ENCODE data around the gene NFIC.
"Not testable (repeated sequence)": the region's sequence is repeated elsewhere in the genome, so short reads cannot be mapped to it uniquely, and the experiment has no call there.

The NFIC gene

DNA sequence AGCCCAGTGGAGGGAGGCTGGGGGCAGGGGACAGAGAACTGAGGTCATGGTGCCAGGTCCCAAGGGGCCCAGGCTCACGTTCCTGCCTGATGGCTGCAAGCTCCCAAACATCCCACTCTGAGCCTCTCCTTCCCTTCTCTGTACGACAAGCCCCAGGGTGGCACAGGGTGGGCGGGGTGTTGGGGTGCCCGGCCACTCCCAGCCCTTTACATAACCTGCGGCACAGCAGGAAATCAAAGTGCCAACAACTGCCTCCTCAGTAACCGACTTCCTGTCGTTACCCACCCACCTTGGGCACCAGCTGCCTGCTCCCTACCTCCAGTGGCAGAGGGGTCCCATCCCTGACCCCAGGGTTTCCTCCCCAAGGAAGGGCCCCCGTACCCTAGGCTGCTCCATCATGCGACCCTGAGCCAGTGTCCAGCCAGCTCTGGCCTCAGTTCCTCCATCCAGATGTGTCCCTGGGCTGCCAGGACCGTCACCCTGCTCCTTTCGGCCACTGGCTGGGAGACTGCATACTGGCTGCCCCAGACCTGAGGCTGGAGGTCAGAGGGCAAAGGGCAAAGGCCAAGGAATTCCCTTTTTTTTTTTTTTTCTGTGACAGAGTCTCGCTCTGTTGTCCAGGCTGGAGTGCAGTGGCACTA lies 27.7 kb upstream of the NFIC start:
- DNase-seq: peak; percentile 47

DNA sequence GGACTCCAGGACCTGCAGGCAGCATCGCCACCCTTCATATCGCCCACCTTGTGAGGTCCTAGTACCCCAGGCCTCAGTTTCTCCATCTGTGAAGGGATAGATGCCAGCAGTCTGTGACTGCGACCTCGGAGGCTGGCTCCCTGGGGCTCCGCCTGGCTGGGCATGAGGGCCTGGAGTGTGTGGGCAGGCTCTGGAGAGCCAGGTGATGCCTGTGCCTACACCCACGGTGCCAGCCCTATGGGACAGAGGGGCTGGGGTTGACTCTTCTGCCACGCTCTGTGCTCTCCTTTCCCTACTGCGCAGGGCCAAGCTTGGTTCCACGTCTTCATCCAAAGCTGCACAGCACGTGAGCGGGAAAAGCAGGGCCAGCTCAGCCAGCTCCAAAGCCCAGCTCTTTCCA lies 26.0 kb upstream of the NFIC start:
- DNase-seq: no peak

- no peak for DNase-seq
Measured at GRCh38 chr19:3342246-3342645, 24.1 kb upstream of the NFIC start.

DNA sequence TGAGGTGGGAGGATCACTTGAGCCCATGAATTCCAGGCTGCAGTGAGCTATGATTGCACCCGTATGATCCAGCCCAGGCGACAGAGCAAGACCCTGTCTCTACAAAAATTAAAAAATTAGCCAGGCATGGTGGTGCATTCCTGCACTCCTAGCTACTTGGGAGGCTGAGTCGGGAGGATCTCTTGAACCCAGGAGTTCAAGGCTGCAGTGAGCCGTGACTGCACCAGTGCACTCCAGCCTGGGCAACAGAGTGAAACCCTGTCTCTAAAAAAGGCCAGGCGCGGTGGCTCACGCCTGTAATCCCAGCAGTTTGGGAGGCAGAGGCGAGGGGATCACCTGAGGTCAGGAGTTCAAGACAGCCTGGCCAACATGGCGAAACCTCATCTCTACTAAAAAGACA lies 23.4 kb upstream of the NFIC start:
- DNase-seq: not testable (repeated sequence)

DNA sequence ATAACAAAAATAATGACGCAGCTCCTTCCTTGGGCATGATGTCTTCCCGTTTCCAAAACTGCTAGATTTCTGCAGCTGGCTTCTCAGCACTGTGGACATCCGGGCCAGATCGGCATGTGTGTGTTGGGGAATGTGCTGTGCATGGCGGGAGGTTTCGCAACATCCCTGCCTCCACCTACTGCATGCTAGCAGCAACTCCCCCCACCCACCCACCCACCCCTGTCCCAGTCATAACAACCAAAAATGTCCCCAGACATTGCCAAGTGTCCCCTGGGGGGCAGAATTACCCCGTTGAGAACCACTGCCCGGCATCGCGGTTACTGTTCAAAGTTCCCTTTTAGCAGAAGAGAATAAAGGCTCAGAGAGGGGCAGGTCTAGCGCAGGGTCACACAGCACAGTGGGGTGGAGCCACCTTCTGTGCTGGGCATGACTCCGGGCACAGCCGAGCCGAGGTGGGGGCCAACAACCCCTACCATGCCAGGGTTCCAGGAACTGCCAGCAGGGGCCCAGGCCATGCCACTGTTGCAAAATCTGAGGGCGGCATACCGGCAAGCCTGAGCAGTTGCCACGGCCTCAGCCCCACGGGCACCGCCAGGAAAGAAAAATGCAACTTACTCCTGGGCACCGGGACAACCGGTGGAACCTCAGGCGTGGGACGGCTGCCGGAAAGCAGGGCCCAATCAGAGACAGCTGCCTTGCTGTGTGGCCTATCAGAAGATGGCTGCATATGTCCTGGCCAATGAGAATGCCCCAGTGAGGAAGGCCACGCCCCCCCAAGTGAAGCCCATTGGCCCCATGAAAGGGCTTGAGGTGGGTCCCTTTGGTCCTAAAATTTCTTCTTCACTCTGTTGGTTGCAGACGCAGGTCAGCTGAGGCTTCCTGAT lies 22.5 kb upstream of the NFIC start:
- DNase-seq: peak; percentile 68

DNA sequence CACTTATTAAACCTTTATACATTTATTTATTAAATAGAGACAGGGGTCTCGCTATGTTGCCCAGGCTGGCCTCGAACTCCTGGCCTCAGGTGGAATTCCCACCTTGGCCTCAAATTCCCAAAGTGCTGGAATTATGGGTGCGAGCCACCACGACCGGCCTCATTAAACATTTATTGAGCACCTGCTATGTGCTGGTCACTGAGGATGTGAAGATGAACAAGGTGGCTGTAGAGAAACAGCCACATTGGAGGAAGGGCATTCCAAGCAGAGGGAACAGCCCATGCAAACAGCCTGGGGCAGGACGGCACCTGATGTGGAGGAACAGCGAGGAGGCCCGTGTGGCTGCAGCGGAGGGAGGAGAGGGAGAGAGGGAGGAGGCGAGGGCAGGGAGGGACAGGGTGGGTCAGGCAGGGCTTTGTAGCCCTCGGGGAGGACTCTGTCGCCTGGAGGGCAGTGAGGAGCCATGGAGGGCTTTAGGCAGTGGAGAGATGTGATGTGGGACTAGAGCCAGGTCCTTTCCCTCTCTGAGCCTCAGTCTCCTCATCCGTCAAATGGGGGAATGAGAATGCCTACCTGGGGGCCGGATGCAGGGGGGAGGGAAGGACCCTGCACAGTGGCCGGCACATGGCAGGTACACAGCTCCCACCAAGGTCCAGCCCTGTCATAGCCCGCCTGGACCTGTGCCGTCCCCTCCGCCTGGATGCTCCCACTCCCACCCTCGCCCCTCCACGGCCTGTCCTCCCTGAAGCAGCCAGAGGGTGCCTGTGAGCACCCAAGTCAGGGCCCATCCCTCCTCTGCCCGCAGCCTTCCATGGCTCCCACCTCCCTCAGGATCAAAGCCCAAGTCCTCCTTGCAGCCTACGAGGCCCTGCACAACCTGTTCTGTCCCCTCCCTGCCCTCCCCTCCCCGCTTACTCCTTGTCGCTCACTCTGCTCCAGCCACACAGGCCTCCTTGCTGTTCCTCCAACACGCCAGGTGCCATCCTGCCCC lies 21.5 kb upstream of the NFIC start:
- DNase-seq: no peak

- no peak for DNase-seq
Measured at GRCh38 chr19:3345850-3346460, 20.4 kb upstream of the NFIC start.

DNA sequence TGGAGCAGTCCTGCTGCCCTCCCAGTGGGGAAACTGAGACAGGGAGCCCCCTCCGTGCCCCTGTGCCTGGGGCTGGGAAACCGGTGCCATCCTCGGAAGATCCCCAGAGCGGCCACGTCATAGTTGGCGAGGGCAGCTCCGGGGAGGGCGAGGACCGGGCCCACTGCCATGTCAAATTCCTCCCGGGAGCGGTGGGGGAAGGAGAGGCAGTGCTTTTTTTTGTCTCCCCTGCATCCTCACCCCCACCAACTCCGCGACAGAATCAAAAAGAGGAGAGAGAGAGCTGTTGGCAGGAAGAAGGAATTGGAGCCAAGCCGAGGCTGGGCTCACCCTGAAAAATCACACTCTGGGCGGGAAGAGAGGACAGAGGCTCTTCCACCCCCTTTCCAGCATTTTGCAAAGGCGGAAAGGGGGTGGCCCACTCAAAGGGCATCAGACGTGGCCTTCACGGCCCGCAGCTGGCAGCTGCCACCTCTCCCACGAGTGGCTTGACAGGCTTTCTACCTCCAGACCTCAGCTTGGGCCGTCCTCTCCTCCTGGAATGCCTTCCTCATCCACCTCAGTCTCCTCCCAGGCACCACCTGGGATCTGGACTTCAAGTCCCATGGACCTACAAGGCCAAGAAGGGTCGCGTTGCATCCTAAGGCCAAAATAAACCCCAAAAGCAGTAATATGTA lies 19.6 kb upstream of the NFIC start:
- no peak for DNase-seq

- DNase-seq: no peak
Measured at GRCh38 chr19:3348042-3348441, 18.3 kb upstream of the NFIC start.

DNA sequence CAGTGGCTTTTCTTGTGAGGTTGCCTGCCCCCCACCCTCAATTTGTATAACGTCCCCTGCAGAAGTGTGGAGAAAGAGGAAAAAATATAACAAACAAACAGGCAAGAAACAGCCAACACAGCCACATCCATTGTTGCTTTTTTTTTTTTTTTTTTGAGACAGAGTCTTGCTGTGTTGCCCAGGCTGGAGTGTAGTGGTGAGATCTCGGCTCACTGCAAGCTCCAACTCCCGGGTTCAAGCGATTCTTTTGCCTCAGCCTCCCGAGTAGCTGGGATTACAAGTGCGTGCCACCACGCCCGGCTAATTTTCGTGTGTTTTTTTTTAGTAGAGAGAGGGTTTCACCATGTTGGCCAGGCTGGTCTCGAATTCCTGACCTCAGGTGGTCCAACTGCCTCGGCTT lies 17.9 kb upstream of the NFIC start:
- DNase-seq: not testable (repeated sequence)

- no peak for DNase-seq
Measured at GRCh38 chr19:3350014-3350663, 16.2 kb upstream of the NFIC start.

DNA sequence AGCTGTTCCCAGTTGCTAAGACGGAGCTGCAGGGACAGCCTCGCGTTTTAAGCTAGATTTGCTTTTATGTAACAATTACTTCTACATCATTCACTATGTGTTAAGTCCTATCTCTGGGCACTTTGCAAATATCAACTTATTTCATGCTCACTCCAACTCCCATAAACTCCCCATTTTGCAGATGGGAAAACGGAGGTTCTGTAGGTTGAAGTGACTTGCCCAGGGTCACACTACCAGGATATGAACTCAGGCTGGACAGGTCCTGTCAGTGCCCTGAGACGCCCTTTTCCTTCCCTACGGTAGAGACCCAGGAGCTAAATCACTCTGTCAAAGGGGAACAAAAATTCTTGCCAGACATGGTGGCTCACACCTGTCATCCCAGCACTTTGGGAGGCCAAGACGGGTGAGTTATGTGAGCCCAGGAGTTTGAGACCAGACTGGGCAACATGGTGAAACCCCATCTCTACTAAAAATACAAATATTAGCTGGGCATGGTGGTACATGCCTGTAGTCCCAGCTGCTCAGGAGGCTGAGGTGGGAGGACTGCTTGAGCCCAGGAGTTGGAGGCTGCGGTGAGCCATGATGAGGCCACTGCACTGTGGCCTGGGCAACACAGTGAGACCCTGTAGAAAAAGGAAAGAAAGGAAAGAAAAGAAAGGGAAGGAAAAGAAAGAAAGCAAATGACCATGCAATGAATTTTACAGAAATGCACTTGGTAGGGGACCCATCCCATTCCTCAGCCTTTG lies 14.5 kb upstream of the NFIC start:
- DNase-seq: no peak

DNA sequence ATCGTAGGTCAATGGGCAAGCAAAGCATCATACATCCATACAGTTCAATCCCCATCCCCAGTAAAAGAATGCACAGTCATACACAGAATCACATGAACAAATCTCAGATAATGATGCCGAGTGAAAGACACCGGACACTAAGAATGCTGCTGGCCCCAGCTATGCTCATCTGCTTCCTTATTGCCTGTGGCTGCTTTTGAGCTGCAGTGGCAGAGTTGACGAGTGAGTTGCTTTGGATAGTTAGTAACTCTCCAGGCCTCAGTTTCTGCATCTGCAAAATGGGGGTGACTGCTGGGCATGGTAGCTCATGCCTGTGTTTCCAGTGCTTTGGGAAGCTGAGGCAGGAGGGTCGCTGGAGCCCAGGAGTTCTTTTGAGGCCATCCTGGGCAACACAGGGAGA lies 12.9 kb upstream of the NFIC start:
- DNase-seq: no peak

DNA sequence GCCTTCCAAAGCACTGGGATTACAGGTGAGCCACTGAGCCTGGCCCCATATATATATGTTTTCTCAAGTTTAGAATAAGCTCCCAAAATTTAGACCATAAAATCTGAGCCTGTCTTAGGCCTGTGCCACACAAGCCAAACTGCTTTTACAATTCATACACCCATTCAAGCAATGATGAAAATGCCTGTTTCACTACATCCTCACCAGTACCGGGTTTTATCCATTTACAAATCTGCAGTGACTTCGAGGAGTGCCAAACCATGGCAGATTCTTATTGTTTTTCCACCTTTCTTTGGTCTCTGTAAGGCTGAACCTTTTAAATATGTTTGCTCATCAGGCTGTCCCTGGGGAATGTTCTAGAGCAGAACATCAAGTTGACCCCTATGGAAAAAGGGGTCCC lies 9.6 kb upstream of the NFIC start:
- DNase-seq: no peak

- DNase-seq: no peak
Measured at GRCh38 chr19:3357271-3357991, 9.0 kb upstream of the NFIC start.

- DNase-seq: no peak
Measured at GRCh38 chr19:3357992-3358688, 8.2 kb upstream of the NFIC start.

DNA sequence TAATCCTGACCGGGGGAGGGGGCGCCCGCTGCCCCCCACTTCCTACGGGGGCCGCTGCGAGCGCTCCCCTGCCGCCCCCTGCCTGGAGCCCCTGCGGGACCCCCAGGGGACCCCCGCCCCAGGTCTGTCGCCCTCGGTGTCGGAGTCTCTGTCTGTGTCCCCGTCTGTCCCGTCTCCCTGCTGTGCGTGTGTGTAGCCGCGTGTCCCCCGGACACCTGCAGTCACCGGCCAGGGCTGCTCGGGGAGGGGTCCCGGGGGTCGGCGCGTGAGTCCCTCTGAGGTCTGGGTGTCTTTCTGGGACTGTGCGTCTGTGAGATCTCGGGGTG lies 7.7 kb upstream of the NFIC start:
- no peak for DNase-seq

- DNase-seq: peak; percentile 63
Measured at GRCh38 chr19:3359015-3359918, 7.1 kb upstream of the NFIC start.

Data from activated CD4-positive, alpha-beta T cell treated with anti-CD3 and anti-CD28 coated beads for 48 hours (primary cell).